Stimulated activated CD8-positive, alpha-beta memory T cell treated with anti-CD3 and anti-CD28 coated beads, Interleukin-15, amount 100 ng/mL, for 24 hours (primary cell): ENCODE data around the gene ZNF714.
"Not testable (repeated sequence)": the region's sequence is repeated elsewhere in the genome, so short reads cannot be mapped to it uniquely, and the experiment has no call there.

Experiments
- DNase-seq: peaks from one replicate; pipeline ENCODE4 v3.0.0-alpha.2; 2020; ENCODE audit warnings: low read depth

Gene ZNF714

GRCh38 chr19:21130097-21130775 is 48.2 kb downstream of the ZNF714 start:
- no peak for DNase-seq

DNA sequence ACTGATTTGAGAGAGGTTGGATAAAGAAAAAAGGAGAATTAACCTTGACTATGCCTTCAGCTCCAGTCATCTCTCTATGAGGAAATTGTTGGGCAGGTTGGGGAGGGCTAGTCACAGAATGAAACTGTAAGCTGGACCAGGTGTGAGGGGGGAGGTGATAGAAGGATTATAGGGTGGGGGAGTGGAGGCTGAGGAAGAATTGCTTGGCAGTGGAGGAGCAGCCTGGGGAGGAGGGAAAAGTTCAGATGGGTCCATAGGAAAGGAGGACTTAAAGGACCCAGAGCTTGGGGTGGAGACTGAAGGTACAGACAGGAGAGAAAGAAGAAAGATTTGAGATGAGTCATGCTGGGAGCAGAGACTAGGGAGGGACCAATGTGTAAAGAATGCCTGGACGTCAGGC is 51.6 kb downstream of the ZNF714 start:
- no peak for DNase-seq

- no peak for DNase-seq
These were observed 52.9 kb downstream of the ZNF714 start for GRCh38 chr19:21134934-21135366.

- no peak for DNase-seq
These were observed 53.4 kb downstream of the ZNF714 start for GRCh38 chr19:21135433-21135832.

DNA sequence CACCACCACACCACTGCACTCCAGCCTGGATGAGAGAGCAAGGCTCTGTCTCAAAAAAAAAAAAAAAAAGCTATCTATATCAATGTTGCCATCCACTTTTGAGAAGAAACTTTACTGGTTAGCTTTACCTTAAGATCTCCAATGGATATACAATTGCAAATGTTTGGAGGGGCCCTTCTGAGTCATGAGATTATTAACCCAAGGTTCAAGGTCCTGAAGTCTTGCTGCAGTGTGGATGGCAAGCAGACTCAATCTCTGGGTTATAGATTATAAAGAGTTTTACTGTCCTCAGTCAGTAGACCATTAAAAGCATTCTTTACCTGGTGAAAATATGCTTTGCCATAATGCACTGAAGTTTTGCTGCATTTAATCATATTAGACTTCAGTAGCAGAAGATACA is 56.1 kb downstream of the ZNF714 start:
- DNase-seq = no peak

GRCh38 chr19:21141006-21141405 is 59.0 kb downstream of the ZNF714 start:
- DNase-seq = not testable (repeated sequence)

DNA sequence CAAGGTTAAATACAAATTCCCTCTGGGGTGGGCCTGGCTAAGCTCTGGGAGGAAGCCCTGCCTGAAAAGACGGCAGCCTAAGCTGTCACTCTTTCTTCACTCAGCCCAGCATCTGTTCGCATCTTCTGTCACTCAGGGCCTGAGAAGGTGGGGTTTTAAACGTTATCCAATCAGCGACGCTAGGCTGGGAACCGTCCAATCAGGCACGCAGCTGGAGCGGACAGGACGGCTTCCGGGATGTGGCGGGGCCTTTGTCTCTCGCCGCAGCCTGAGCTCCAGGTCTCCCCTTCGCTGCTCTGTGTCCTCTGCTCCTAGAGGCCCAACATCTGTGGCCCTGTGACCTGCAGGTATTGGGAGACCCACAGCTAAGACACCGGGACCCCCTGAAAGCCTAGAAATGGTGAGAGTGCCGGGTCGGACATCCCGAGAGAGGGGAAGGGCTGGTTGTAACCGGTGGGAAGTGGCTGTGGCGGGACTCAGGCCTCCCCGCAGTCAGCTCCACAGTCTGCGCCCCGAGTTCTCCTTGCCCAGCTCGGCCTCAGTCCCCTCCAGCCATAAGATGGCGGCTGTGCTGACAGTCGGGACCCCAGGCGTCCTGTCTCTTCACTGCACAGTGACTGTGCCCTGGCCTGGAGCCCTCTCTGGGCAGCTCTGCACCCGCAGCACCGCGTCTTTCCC is 59.9 kb downstream of the ZNF714 start, which contains the start of gene ZNF431:
Gene ZNF431, plus strand, starts transcription at position 254 of the 678 bp plus-strand sequence. Its CDS starts 144 bp downstream, at position 398.
- DNase-seq = peak; percentile 53

GRCh38 chr19:21143428-21143827 is 61.4 kb downstream of the ZNF714 start:
- DNase-seq = no peak

DNA sequence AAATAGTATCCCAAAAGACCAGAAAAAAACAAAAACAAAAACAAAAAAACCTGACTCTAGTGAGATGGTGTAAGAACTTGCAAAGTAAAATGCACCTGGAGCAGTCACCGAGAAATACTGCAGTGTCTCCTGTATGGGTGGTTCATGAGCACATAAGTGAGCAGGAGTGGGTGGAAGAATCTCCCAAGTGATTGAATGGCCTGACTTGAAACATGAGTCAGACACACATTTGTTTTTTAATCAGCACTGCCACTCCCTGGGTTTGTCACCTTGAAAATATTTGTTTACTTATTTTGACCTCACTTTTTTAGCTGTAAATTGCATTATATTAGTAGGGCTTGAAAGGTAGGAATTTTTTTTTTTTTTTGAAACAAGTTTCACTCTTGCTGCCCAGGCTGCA is 61.9 kb downstream of the ZNF714 start:
- DNase-seq = no peak

DNA sequence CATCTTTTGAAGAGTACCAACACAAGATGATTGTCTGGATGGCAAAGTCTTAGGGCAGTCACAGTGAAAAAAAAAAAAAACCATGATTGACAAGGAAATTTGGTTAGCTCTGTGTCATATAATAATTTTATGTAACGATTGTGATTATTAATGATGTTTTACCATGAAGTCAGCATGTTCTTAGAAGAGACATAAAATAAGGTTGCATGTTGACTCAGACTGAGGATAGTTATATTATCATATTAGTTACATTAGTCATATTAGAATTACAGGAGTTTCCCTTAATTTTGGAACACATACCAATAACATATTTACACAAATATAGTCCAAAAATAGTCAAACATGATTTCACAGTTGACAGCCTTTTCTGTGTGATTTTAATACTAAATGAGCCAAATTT is 65.5 kb downstream of the ZNF714 start:
- DNase-seq = no peak

GRCh38 chr19:21148681-21149080 is 66.7 kb downstream of the ZNF714 start:
- DNase-seq = no peak

- DNase-seq = no peak
These were observed 67.9 kb downstream of the ZNF714 start for GRCh38 chr19:21149877-21150276.

DNA sequence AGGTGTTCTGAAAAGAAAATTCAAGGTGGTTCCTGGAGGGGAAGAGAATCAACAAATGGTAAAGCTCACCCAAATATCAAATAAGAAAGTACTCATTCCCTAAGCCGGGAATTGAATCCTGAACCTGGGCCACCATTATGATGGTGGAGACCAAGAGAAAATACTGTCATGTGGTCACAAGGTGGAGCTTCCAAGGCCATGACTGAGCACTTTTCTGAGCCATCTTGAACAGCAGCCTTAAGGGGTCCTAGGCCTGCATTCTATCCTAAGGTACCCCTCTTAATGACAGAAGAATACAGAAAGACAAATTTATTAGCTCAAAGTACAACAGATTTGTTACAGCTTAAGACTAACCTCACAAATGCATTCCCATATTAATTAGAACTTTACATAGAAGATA is 69.5 kb downstream of the ZNF714 start:
- no peak for DNase-seq

GRCh38 chr19:21158523-21159135 is 76.6 kb downstream of the ZNF714 start:
- DNase-seq = no peak

GRCh38 chr19:21164541-21164940 is 82.5 kb downstream of the ZNF714 start:
- no peak for DNase-seq

GRCh38 chr19:21166436-21166835 is 84.4 kb downstream of the ZNF714 start:
- DNase-seq = no peak
